Measurements from ENCODE around the gene ROS1. TPM values are rescaled to one million over a fixed set of nuclear protein-coding genes. Genes with fewer than 3 reads are reported as not detected.
"Not testable (repeated sequence)": the region's sequence is repeated elsewhere in the genome, so short reads cannot be mapped to it uniquely, and the experiment has no call there.

ROS1 gene
- total RNA-seq, 1 donor from 2014 or later = not detected

GRCh38 chr6:117448011-117448410, 22.3 kb upstream of the ROS1 start:
- Mint-ChIP-seq H3K9me3 (ENCODE audit: unreplicated experiment) (no peaks in the 10 kb centered on the region), H3K27me3 (ENCODE audit: low read depth, unreplicated experiment) (no peaks in the 10 kb centered on the region), H3K36me3 (ENCODE audit: low read depth, unreplicated experiment) (peaks cover 2% of the 10 kb centered on the region), H3K4me3 (ENCODE audit: unreplicated experiment) (no peak overlapping the region), H3K27ac (ENCODE audit: unreplicated experiment) (peak overlapping the region; percentile 98), H3K4me1 (ENCODE audit: low read depth, unreplicated experiment) (peaks cover 39% of the 10 kb centered on the region)
- no peaks in the 10 kb centered on the region for H3K9me3 ChIP-seq (ENCODE audit: insufficient read depth, low read depth, low read length)
- H3K9ac ChIP-seq (ENCODE audit: low read length) = peak overlapping the region; percentile 72
- peaks cover 31% of the 10 kb centered on the region for H3K4me1 ChIP-seq (ENCODE audit: insufficient read depth, low read length)
- peak overlapping the region; percentile 97 for H3K27ac ChIP-seq (ENCODE audit: low read depth, low read length)
- peak; percentile 50 for DNase-seq (ENCODE audit: low read depth)
- H3K36me3 ChIP-seq (ENCODE audit: insufficient read depth, low read length) = no peaks in the 10 kb centered on the region
- H3K4me3 ChIP-seq (ENCODE audit: insufficient read depth, low read depth, low read length) = peak overlapping the region; percentile 7
- H3K27me3 ChIP-seq (ENCODE audit: insufficient read depth, low read length) = no peaks in the 10 kb centered on the region
- H4K20me1 ChIP-seq (ENCODE audit: insufficient read depth, low read length) = no peaks in the 10 kb centered on the region
- H3K4me2 ChIP-seq (ENCODE audit: low read length) = peak overlapping the region; percentile 57
- no peaks in the 10 kb centered on the region for H3K79me2 ChIP-seq (ENCODE audit: insufficient read depth, low read length)
- FAIRE-seq = no peak
- TF ChIP-seq, protein P1, sequence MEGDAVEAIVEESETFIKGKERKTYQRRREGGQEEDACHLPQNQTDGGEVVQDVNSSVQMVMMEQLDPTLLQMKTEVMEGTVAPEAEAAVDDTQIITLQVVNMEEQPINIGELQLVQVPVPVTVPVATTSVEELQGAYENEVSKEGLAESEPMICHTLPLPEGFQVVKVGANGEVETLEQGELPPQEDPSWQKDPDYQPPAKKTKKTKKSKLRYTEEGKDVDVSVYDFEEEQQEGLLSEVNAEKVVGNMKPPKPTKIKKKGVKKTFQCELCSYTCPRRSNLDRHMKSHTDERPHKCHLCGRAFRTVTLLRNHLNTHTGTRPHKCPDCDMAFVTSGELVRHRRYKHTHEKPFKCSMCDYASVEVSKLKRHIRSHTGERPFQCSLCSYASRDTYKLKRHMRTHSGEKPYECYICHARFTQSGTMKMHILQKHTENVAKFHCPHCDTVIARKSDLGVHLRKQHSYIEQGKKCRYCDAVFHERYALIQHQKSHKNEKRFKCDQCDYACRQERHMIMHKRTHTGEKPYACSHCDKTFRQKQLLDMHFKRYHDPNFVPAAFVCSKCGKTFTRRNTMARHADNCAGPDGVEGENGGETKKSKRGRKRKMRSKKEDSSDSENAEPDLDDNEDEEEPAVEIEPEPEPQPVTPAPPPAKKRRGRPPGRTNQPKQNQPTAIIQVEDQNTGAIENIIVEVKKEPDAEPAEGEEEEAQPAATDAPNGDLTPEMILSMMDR (IDR thresholded peaks at IDR 0.05; ENCODE audit: insufficient read depth, low read depth, low read length) = no peak
- no peak for TF ChIP-seq EZH2 (IDR thresholded peaks at IDR 0.05; ENCODE audit: insufficient read depth, low read length)
- H2AFZ ChIP-seq (ENCODE audit: low read depth, low read length) = peak overlapping the region; percentile 65

- peak overlapping the region; percentile 32 for H3K9ac ChIP-seq (ENCODE audit: low read length)
- H3K9me3 Mint-ChIP-seq (ENCODE audit: unreplicated experiment) = no peaks in the 10 kb centered on the region
- peaks cover 34% of the 10 kb centered on the region for H3K4me1 ChIP-seq (ENCODE audit: insufficient read depth, low read length)
- TF ChIP-seq, protein P1 (IDR thresholded peaks at IDR 0.05; ENCODE audit: insufficient read depth, low read depth, low read length) = no peak
- TF ChIP-seq EZH2 (IDR thresholded peaks at IDR 0.05; ENCODE audit: insufficient read depth, low read length) = no peak
- H4K20me1 ChIP-seq (ENCODE audit: insufficient read depth, low read length) = no peaks in the 10 kb centered on the region
- no peaks in the 10 kb centered on the region for H3K36me3 ChIP-seq (ENCODE audit: insufficient read depth, low read length)
- no peak overlapping the region for H3K4me3 Mint-ChIP-seq (ENCODE audit: unreplicated experiment)
- H3K4me3 ChIP-seq (ENCODE audit: insufficient read depth, low read depth, low read length) = no peak overlapping the region
- peak overlapping the region; percentile 9 for H3K27ac Mint-ChIP-seq (ENCODE audit: unreplicated experiment)
- DNase-seq (ENCODE audit: low read depth) (peak; percentile 71), FAIRE-seq (no peak)
- peaks cover 36% of the 10 kb centered on the region for H3K4me1 Mint-ChIP-seq (ENCODE audit: low read depth, unreplicated experiment)
- no peaks in the 10 kb centered on the region for H3K27me3 Mint-ChIP-seq (ENCODE audit: low read depth, unreplicated experiment)
- H3K4me2 ChIP-seq (ENCODE audit: low read length) = peak overlapping the region; percentile 28
- H3K79me2 ChIP-seq (ENCODE audit: insufficient read depth, low read length) = no peaks in the 10 kb centered on the region
- H3K9me3 ChIP-seq (ENCODE audit: insufficient read depth, low read depth, low read length) = no peaks in the 10 kb centered on the region
- peak overlapping the region; percentile 97 for H3K27ac ChIP-seq (ENCODE audit: low read depth, low read length)
- no peaks in the 10 kb centered on the region for H3K27me3 ChIP-seq (ENCODE audit: insufficient read depth, low read length)
- H2AFZ ChIP-seq (ENCODE audit: low read depth, low read length) = no peak overlapping the region
- H3K36me3 Mint-ChIP-seq (ENCODE audit: low read depth, unreplicated experiment) = peaks cover 2% of the 10 kb centered on the region
These were observed 21.1 kb upstream of the ROS1 start for GRCh38 chr6:117446861-117447260.

DNA sequence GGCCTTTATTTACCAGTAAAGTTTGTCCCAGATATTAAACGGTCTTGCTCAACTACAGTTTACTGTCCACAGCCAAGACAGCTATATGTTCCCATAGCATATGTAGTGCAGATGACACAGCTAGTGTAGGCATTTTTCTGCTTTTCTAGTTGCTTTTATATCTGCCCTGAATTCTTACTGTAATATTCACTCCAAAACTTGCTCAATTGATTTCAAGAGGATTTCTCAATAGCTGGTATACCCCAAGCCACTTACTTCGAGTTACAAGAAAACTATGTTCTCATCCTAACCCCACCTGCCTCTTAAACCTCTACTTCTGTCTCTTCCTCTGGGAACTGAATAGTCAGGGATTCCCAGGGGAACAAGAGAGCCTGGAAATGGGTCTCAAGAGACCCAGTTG, 18.9 kb upstream of the ROS1 start:
- peak; percentile 42 for DNase-seq (ENCODE audit: low read depth)
- H3K9me3 ChIP-seq (ENCODE audit: insufficient read depth, low read depth, low read length) = no peaks in the 10 kb centered on the region
- H3K27ac ChIP-seq (ENCODE audit: low read depth, low read length) = no peak overlapping the region
- Mint-ChIP-seq H3K4me3 (ENCODE audit: unreplicated experiment) (no peak overlapping the region), H3K9me3 (ENCODE audit: unreplicated experiment) (no peaks in the 10 kb centered on the region), H3K4me1 (ENCODE audit: low read depth, unreplicated experiment) (peaks cover 21% of the 10 kb centered on the region), H3K36me3 (ENCODE audit: low read depth, unreplicated experiment) (peaks cover 2% of the 10 kb centered on the region), H3K27me3 (ENCODE audit: low read depth, unreplicated experiment) (no peaks in the 10 kb centered on the region), H3K27ac (ENCODE audit: unreplicated experiment) (no peak overlapping the region)
- H3K36me3 ChIP-seq (ENCODE audit: insufficient read depth, low read length) = no peaks in the 10 kb centered on the region
- H2AFZ ChIP-seq (ENCODE audit: low read depth, low read length) = no peak overlapping the region
- H3K4me2 ChIP-seq (ENCODE audit: low read length) = no peak overlapping the region
- no peaks in the 10 kb centered on the region for H3K79me2 ChIP-seq (ENCODE audit: insufficient read depth, low read length)
- peak; percentile 68 for FAIRE-seq
- H3K4me3 ChIP-seq (ENCODE audit: insufficient read depth, low read depth, low read length) = no peak overlapping the region
- peaks cover 38% of the 10 kb centered on the region for H3K4me1 ChIP-seq (ENCODE audit: insufficient read depth, low read length)
- no peaks in the 10 kb centered on the region for H4K20me1 ChIP-seq (ENCODE audit: insufficient read depth, low read length)
- TF ChIP-seq, protein P1 (IDR thresholded peaks at IDR 0.05; ENCODE audit: insufficient read depth, low read depth, low read length) = no peak
- no peak for TF ChIP-seq EZH2 (IDR thresholded peaks at IDR 0.05; ENCODE audit: insufficient read depth, low read length)
- no peaks in the 10 kb centered on the region for H3K27me3 ChIP-seq (ENCODE audit: insufficient read depth, low read length)
- H3K9ac ChIP-seq (ENCODE audit: low read length) = no peak overlapping the region

GRCh38 chr6:117442313-117442712, 16.6 kb upstream of the ROS1 start:
- not testable (repeated sequence) for H2AFZ ChIP-seq (ENCODE audit: low read depth, low read length); H3K27me3 ChIP-seq (ENCODE audit: insufficient read depth, low read length); H4K20me1 ChIP-seq (ENCODE audit: insufficient read depth, low read length); DNase-seq (ENCODE audit: low read depth); H3K4me3 ChIP-seq (ENCODE audit: insufficient read depth, low read depth, low read length); H3K9me3 ChIP-seq (ENCODE audit: insufficient read depth, low read depth, low read length); H3K36me3 Mint-ChIP-seq (ENCODE audit: low read depth, unreplicated experiment); H3K4me1 Mint-ChIP-seq (ENCODE audit: low read depth, unreplicated experiment); FAIRE-seq; H3K4me3 Mint-ChIP-seq (ENCODE audit: unreplicated experiment); H3K36me3 ChIP-seq (ENCODE audit: insufficient read depth, low read length); H3K27ac Mint-ChIP-seq (ENCODE audit: unreplicated experiment); H3K79me2 ChIP-seq (ENCODE audit: insufficient read depth, low read length); H3K9me3 Mint-ChIP-seq (ENCODE audit: unreplicated experiment); H3K27me3 Mint-ChIP-seq (ENCODE audit: low read depth, unreplicated experiment)
- Histone ChIP-seq H3K27ac (ENCODE audit: low read depth, low read length) (peak overlapping the region; percentile 85), H3K9ac (ENCODE audit: low read length) (peak overlapping the region; percentile 18), H3K4me2 (ENCODE audit: low read length) (peak overlapping the region; percentile 29), H3K4me1 (ENCODE audit: insufficient read depth, low read length) (peaks cover 18% of the 10 kb centered on the region)
